Mesodermal cell (in vitro differentiated cells): ENCODE data around the gene TRAPPC3L.

ENCODE experiments used
- H3K27ac ChIP-seq: 2 replicates; pipeline ENCODE4 v1.7.0; 2013; ENCODE audit warnings: mild to moderate bottlenecking, low read depth, low read length, moderate library complexity; ENCODE audit not compliant: severe bottlenecking
- H3K36me3 ChIP-seq: 2 replicates; pipeline ENCODE4 v1.7.1; 2013; ENCODE audit warnings: mild to moderate bottlenecking, low read length, moderate library complexity; ENCODE audit not compliant: control insufficient read depth, insufficient read depth
- H3K4me1 ChIP-seq: one replicate; pipeline ENCODE4 v1.7.1; 2013; ENCODE audit warnings: mild to moderate bottlenecking, low read length; ENCODE audit not compliant: insufficient read depth, control insufficient read depth, poor library complexity, severe bottlenecking
- H3K4me3 ChIP-seq: 2 replicates; pipeline ENCODE4 v1.7.0; 2013; ENCODE audit warnings: low read length, control low read depth, mild to moderate bottlenecking; ENCODE audit not compliant: insufficient read depth, poor library complexity, severe bottlenecking; ENCODE audit errors: extremely low read depth
- H3K9me3 ChIP-seq: 2 replicates; pipeline ENCODE4 v1.7.1; 2013; ENCODE audit warnings: mild to moderate bottlenecking, low read length, moderate library complexity; ENCODE audit not compliant: control insufficient read depth
- WGBS, 2 experiments: methylation state at CpG; one replicate each; pipeline ENCODE4 v1.1.5; 2013; ENCODE audit warnings: missing lambda C conversion rate in 2 of 2; ENCODE audit not compliant: insufficient coverage in 2 of 2; 5-methylcytosine and 5-hydroxymethylcytosine counted together

Gene TRAPPC3L

GRCh38 chr6:116465246-116465645 lies 80.2 kb downstream of the TRAPPC3L start:
- H3K4me1 ChIP-seq: no peaks in the 10 kb centered on the region
- no peak overlapping the region for H3K4me3 ChIP-seq
- no peak overlapping the region for H3K27ac ChIP-seq
- no peaks in the 10 kb centered on the region for H3K36me3 ChIP-seq
- no peaks in the 10 kb centered on the region for H3K9me3 ChIP-seq
- 84 to 89% methylated on average over 5 of the region's 5 CpGs for WGBS, 2 experiments

GRCh38 chr6:116463301-116463700 lies 82.2 kb downstream of the TRAPPC3L start:
- H3K9me3 ChIP-seq: no peaks in the 10 kb centered on the region
- no peak overlapping the region for H3K27ac ChIP-seq
- no peaks in the 10 kb centered on the region for H3K4me1 ChIP-seq
- no peaks in the 10 kb centered on the region for H3K36me3 ChIP-seq
- WGBS, 2 experiments: 96 to 100% methylated on average over 3 of the region's 4 CpGs
- H3K4me3 ChIP-seq: no peak overlapping the region

- Histone ChIP-seq H3K9me3 (no peaks in the 10 kb centered on the region), H3K4me1 (no peaks in the 10 kb centered on the region), H3K27ac (no peak overlapping the region), H3K4me3 (peak overlapping the region; percentile 32), H3K36me3 (no peaks in the 10 kb centered on the region)
- 11 to 17% methylated on average over 53 to 73 of the region's 84 CpGs for whole genome bisulfite sequencing, 2 experiments
Observed at GRCh38 chr6:116461932-116462885, 83.3 kb downstream of the TRAPPC3L start.

GRCh38 chr6:116461331-116461931 lies 84.1 kb downstream of the TRAPPC3L start, which contains the start of gene CALHM6:
Gene CALHM6 (plus strand): TSS chr6:116461375. CDS start chr6:116461930, 555 bp downstream.
- no peaks in the 10 kb centered on the region for H3K9me3 ChIP-seq
- H3K27ac ChIP-seq: no peak within 1 kb of the TSS
- peak within 1 kb of the TSS; percentile 32 for H3K4me3 ChIP-seq
- WGBS, 2 experiments: 47 to 56% methylated on average over 11 to 13 of the region's 13 CpGs
- H3K4me1 ChIP-seq: no peaks in the 10 kb centered on the region
- no peaks in the 10 kb centered on the region for H3K36me3 ChIP-seq

GRCh38 chr6:116459927-116460326 lies 85.6 kb downstream of the TRAPPC3L start:
- H3K4me3 ChIP-seq: no peak overlapping the region
- 88 to 90% methylated on average over 1 to 3 of the region's 4 CpGs for WGBS, 2 experiments
- H3K27ac ChIP-seq: no peak overlapping the region
- no peaks in the 10 kb centered on the region for H3K9me3 ChIP-seq
- H3K36me3 ChIP-seq: no peaks in the 10 kb centered on the region
- no peaks in the 10 kb centered on the region for H3K4me1 ChIP-seq

GRCh38 chr6:116458264-116458663 lies 87.2 kb downstream of the TRAPPC3L start:
- Histone ChIP-seq H3K4me3 (no peak overlapping the region), H3K9me3 (no peaks in the 10 kb centered on the region), H3K27ac (no peak overlapping the region), H3K4me1 (no peaks in the 10 kb centered on the region), H3K36me3 (no peaks in the 10 kb centered on the region)
- WGBS, 2 experiments: 88 to 90% methylated on average over 6 to 8 of the region's 9 CpGs

GRCh38 chr6:116456927-116457326 lies 88.6 kb downstream of the TRAPPC3L start:
- Histone ChIP-seq H3K4me1 (no peaks in the 10 kb centered on the region), H3K9me3 (no peaks in the 10 kb centered on the region), H3K4me3 (no peak overlapping the region), H3K36me3 (no peaks in the 10 kb centered on the region), H3K27ac (no peak overlapping the region)
- WGBS, 2 experiments: 80 to 100% methylated on average over 1 of the region's 2 CpGs

- Histone ChIP-seq H3K36me3 (no peaks in the 10 kb centered on the region), H3K4me3 (no peak overlapping the region), H3K9me3 (no peaks in the 10 kb centered on the region), H3K4me1 (no peaks in the 10 kb centered on the region), H3K27ac (no peak overlapping the region)
- 100% methylated on average over 1 of the region's 3 CpGs; no CpG with 5 or more reads in 1 of the 2 experiments for WGBS, 2 experiments
Observed at GRCh38 chr6:116456106-116456505, 89.4 kb downstream of the TRAPPC3L start.

GRCh38 chr6:116452531-116452930 lies 93.0 kb downstream of the TRAPPC3L start:
- Histone ChIP-seq H3K36me3 (no peaks in the 10 kb centered on the region), H3K9me3 (no peaks in the 10 kb centered on the region), H3K4me3 (no peak overlapping the region), H3K4me1 (peaks cover under 1% of the 10 kb centered on the region), H3K27ac (no peak overlapping the region)
- WGBS, 2 experiments: no CpG with 5 or more reads among the region's 2 CpGs

GRCh38 chr6:116451916-116452315 lies 93.6 kb downstream of the TRAPPC3L start:
- no peaks in the 10 kb centered on the region for H3K36me3 ChIP-seq
- H3K27ac ChIP-seq: no peak overlapping the region
- no peak overlapping the region for H3K4me3 ChIP-seq
- peaks cover 7% of the 10 kb centered on the region for H3K4me1 ChIP-seq
- no peaks in the 10 kb centered on the region for H3K9me3 ChIP-seq
